H1 (cell line): ENCODE data around the gene EID1. TPM values are rescaled to one million over a fixed set of nuclear protein-coding genes. Genes with fewer than 3 reads are reported as not detected.

ENCODE experiments used
- EZH2 ChIP-seq: fragments of 200-600 bp; sonication (generic); IDR thresholded peaks from 2 replicates; pipeline ENCODE4 v1.7.1; 2012; ENCODE audit warnings: low read depth, mild to moderate bottlenecking, moderate library complexity, low read length, inconsistent platforms; ENCODE audit not compliant: severe bottlenecking
- SP2 ChIP-seq: IDR thresholded peaks from 2 replicates; pipeline ENCODE4 v1.6.1; 2012; ENCODE audit warnings: mild to moderate bottlenecking, low read length, inconsistent platforms
- SP4 ChIP-seq: IDR thresholded peaks from 2 replicates; pipeline ENCODE4 v1.6.1; 2012; ENCODE audit warnings: low read length, inconsistent platforms
- TEAD4 ChIP-seq: IDR thresholded peaks from 2 replicates; pipeline ENCODE4 v1.6.1; 2012; ENCODE audit warnings: low read depth, low read length, inconsistent platforms, mixed read lengths
- polyA plus RNA-seq, 7 experiments: library from polyadenylated mRNA; depleted of rRNA in 3 of 7; stranded (reverse) in 5 of 7; unstranded in 2 of 7; fragments of >200 nt in 5 of 7; fragments of 200-250 nt in 2 of 7; gene quantifications; 1 replicate in 5 of 7; 2 replicates in 1 of 7; 4 replicates in 1 of 7; pipeline versions ENCODE4 v1.2.1 to v1.2.3, GENCODE V29; 2011 to 2013; ENCODE audit warnings: missing spikeins in 2 of 7, mixed read lengths in 2 of 7
- total RNA-seq: library from RNA; stranded (reverse); fragmentation: NEBNext Ultra II Directional; extraction: Animal tissue kit (Norgen Biotek cat#: 25700); gene quantifications from 2 replicates; pipeline ENCODE4 v1.2.1, GENCODE V29; 2021
- TF ChIP-seq, protein P1 (sequence below): IDR thresholded peaks from 2 replicates; pipeline ENCODE4 v1.6.1; 2012; ENCODE audit warnings: low read length, inconsistent platforms

Gene EID1
- total and polyA plus RNA-seq, 2 of the 8 experiments (the other 6 are each of a cell fraction or from before 2014, with no cell fraction given): 101 to 110 TPM

DNA sequence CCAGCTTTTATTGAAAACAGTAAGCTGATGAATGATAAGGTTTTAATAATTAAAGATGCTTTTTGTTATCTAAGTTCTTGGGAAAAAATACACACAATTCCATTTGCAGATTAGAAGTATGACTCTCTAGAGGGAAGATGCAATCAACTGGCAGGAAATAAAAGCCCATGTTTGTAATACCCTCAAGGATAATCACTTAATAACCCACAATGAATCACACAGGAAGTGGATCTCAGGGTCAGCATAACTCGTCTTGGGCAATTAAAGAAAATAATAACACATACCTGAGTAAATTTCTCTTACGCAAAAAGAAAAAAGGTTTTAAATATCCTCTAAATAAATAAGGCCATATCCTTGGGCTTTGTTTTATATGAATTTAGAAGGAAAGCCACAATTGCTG is 9.4 kb upstream of the EID1 start (continued):
- no peak for TF ChIP-seq SP2
- TF ChIP-seq TEAD4: no peak
- no peak for TF ChIP-seq SP4
- no peak for TF ChIP-seq EZH2
- TF ChIP-seq, protein P1, sequence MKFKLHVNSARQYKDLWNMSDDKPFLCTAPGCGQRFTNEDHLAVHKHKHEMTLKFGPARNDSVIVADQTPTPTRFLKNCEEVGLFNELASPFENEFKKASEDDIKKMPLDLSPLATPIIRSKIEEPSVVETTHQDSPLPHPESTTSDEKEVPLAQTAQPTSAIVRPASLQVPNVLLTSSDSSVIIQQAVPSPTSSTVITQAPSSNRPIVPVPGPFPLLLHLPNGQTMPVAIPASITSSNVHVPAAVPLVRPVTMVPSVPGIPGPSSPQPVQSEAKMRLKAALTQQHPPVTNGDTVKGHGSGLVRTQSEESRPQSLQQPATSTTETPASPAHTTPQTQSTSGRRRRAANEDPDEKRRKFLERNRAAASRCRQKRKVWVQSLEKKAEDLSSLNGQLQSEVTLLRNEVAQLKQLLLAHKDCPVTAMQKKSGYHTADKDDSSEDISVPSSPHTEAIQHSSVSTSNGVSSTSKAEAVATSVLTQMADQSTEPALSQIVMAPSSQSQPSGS: no peak
- TF ChIP-seq, all 59 proteins: peak for 0
